Cardiac septum (tissue), 1 donor: ENCODE measurements around the gene LRRC18. TPM values are rescaled to one million over a fixed set of nuclear protein-coding genes. Genes with fewer than 3 reads are reported as not detected.

Source experiments
- DNase-seq: peaks from one replicate; pipeline ENCODE4 v3.0.0-alpha.2; 2020; ENCODE audit warnings: low spot score
- intact Hi-C: fragments of 100-400 bp; cut with DNase I; formaldehyde crosslinking; loops from one replicate; pipeline ENCODE4 v1.14.0; 2022
- total RNA-seq: library from RNA; stranded (reverse); fragmentation: NEBNext Ultra II Directional; extraction: Animal tissue kit (Norgen Biotek cat#: 25700); gene quantifications from one replicate; pipeline ENCODE4 v1.2.1, GENCODE V29; 2021
- donor health status: DM: no; HTN: no; CAD: no.

Gene LRRC18
- total RNA-seq, 1 donor from 2014 or later = not detected

- no peak for DNase-seq
- intact Hi-C loops = no loop called here
Observed at GRCh38 chr10:48947690-48948469, 8.2 kb upstream of the LRRC18 start.

- intact Hi-C loops = no loop called here
- no peak for DNase-seq
Observed at GRCh38 chr10:48946891-48947500, 7.4 kb upstream of the LRRC18 start.

DNA sequence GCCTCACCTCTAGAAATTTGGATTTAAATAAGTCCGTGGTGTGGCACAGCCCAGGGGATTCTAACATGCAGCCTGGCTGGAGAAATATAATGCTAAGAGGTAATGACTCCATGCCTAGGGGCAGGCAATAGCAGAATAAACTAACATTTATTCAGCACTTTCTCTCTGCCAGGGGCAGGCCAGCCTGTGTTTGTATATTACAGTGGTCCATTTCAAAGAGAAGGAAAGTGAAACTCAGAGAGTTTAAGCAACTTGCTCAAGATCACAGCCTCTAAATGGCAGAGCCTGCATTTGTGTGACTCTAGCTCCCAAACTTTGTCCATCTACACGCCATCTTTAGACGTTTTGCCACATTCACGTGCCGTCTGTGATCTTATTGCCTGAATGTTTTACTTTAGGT lies 6.7 kb upstream of the LRRC18 start:
- intact Hi-C loops = no loop called here
- no peak for DNase-seq

GRCh38 chr10:48945441-48946130 lies 5.9 kb upstream of the LRRC18 start:
- no peak for DNase-seq
- intact Hi-C loops = no loop called here

DNA sequence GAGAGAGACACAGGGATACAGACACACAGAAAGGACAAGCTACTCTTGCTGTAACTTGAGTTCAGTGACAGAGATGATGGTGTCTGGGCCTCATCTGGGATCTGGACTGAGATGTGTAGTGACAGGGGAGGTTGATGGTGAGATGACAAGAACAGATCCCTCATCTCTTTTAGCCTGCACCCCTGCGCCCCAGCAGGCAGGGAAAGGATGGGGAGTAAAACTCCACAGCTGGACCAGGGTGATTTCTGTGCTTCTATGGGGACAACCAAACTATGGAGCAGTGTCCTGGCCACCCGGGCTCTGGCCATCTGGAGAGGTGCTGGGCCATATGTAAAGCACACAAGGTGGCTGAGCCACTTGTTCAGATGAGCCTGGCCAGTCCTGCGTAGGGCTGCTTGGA lies 4.5 kb upstream of the LRRC18 start:
- intact Hi-C loops = no loop called here

GRCh38 chr10:48943096-48943495 lies 3.5 kb upstream of the LRRC18 start:
- no peak for DNase-seq
- intact Hi-C loops = no loop called here

More for the DNA sequence above, 4.5 kb upstream of the LRRC18 start:
- no peak for DNase-seq

DNA sequence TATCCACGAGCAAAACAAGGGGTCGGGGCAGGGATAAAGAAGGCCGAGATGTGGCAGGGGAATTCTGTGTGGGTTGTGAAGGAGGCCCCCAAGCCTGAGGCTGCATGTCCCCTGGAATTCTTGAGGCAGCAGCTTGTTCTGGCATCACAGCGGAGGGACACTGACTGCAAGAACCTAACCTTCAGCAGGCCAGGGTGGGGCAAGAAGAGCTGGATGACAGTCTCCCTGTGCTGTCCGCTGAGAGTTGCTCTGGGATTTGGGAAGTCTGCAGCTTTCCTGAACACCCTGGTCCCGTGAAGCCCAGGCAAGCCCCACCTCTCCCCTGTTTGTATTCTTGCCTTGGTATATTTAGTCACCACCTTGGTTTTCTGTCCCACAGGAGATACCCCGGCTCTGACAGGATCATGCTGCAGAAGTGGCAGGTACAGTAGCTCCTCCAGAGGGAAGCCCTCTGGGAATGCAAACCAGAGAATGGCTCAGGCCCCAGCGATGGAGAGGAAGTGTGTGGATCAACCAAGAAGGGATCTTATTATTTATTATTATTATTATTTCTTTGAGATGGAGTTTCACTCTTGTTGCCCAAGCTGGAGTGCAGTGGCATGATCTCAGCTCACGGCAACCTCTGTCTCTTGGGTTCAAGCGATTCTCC lies 1.9 kb upstream of the LRRC18 start:
- intact Hi-C loops = no loop called here
- DNase-seq = no peak

DNA sequence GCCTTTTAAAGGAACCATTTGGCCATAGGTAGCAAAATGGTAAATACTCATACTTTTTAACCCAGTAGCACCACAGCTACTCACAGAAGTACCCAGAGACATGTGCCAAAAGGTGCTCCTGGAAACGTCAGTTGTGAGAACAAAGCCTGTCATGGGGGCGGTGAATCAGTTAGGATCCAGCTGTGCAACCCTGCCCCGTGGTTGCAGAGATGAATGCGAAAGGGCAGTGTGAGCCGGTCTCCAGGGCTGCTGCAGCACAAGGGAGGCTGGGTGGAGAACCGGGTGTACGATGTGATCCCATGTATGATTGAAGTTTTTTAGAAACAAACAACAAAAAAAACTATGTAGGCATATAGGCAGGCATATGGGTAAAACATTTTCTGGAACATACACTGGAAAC lies 1.3 kb upstream of the LRRC18 start:
- intact Hi-C loops = no loop called here
- no peak for DNase-seq

- DNase-seq = no peak
- intact Hi-C loops = no loop called here
Observed at GRCh38 chr10:48940372-48940771, 732 bp upstream of the LRRC18 start.

- intact Hi-C loops = no loop called here
- no peak for DNase-seq
Observed at GRCh38 chr10:48938990-48939536, 577 bp downstream of the LRRC18 start.

- intact Hi-C loops = no loop called here
- DNase-seq = no peak
Observed at GRCh38 chr10:48938281-48938680, 1.4 kb downstream of the LRRC18 start.

GRCh38 chr10:48937796-48938195 lies 1.8 kb downstream of the LRRC18 start:
- no peak for DNase-seq
- intact Hi-C loops = no loop called here

- intact Hi-C loops = no loop called here
Observed at GRCh38 chr10:48935577-48935976, 4.1 kb downstream of the LRRC18 start.

GRCh38 chr10:48934672-48935501 lies 4.8 kb downstream of the LRRC18 start:
- DNase-seq = no peak
- intact Hi-C loops = no loop called here

More at GRCh38 chr10:48935577-48935976, 4.1 kb downstream of the LRRC18 start:
- DNase-seq = no peak

DNA sequence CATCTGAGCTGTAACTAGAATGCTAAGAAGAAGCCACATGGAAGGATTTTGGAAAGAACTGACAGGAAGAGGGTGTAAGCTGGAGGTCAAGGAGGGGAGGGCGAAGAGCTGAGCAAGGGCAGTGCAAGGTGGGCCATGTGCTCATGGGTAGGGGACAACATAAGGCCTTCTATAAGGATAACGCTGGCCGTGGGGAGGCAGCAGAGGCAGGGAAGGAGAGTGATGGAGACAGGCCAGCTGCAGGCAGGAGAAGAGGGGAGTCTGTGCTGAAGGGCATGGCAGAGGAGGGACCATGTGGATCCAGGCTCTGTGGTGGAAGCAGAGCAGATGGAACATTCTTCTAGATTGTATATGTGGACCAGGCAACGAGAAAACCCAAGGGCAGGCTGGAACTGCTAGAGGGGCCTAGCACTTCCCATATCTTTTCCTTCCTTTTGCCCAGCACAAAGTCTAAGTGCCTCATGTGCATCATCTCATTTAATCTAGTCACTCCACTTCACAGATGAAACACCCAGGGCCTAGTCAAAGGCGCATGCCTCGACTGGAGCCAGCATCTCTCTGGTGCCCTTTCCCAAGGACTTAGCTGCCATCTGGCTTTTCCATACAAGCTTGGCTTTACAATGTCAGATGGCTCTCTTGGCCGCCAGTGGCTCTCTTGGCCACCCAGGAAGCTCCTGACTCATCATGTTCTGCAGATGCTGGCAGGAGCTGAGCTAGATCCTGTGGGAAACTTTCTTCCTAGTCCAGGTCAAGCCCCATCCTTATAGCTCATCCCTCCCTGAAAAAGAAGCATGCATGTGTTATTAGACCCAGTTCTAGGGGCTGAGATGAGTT lies 6.6 kb downstream of the LRRC18 start:
- DNase-seq = no peak
- intact Hi-C loops = no loop called here

DNA sequence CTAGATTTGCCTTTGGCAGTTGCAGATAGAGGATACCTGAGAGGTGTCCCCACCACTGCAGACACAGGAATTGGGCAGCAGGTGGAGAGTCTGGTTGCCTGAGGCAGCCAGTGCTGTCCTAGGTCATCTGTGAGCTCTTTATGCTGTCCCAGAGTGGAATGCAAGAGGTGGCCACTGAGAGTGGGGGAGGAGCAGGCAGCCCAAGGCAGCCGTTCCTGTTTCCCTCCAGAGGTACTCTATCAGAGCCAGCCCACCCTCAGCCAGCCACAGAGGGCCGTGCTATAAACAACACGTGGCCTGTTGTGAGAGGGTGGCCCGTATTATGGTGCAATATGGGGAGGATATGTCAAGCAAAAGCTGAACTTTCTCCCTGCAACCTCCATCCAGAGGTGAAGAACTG lies 8.5 kb downstream of the LRRC18 start:
- intact Hi-C loops = no loop called here

GRCh38 chr10:48929413-48929990 lies 10.1 kb downstream of the LRRC18 start:
- intact Hi-C loops = no loop called here
- no peak for DNase-seq

More for the DNA sequence above, 8.5 kb downstream of the LRRC18 start:
- no peak for DNase-seq
